ENCODE results near the gene RSL1D1.
"Not testable (repeated sequence)": the region's sequence is repeated elsewhere in the genome, so short reads cannot be mapped to it uniquely, and the experiment has no call there.

The RSL1D1 gene

DNA sequence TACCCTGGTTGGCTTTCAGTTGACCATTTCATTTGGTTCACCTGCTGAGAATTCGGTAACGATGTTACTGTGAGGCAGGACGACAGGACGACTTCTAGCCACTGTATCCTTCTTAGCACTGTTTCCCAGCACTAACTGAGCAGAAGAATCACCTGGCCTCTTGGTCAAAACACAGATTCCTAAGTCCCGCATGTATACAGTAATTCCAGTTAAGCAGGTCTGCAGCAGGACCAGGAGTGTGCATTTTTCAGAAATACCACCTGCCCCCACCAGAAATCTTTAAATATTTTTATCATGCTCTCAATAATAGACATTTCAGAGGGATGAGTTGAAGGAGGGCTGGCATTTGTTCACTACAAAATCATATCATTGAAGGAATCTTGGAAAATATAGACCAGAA is 22.6 kb downstream of the RSL1D1 start:
- TF ChIP-seq, protein P1, sequence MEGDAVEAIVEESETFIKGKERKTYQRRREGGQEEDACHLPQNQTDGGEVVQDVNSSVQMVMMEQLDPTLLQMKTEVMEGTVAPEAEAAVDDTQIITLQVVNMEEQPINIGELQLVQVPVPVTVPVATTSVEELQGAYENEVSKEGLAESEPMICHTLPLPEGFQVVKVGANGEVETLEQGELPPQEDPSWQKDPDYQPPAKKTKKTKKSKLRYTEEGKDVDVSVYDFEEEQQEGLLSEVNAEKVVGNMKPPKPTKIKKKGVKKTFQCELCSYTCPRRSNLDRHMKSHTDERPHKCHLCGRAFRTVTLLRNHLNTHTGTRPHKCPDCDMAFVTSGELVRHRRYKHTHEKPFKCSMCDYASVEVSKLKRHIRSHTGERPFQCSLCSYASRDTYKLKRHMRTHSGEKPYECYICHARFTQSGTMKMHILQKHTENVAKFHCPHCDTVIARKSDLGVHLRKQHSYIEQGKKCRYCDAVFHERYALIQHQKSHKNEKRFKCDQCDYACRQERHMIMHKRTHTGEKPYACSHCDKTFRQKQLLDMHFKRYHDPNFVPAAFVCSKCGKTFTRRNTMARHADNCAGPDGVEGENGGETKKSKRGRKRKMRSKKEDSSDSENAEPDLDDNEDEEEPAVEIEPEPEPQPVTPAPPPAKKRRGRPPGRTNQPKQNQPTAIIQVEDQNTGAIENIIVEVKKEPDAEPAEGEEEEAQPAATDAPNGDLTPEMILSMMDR (IDR thresholded peaks at IDR 0.05; ENCODE audit: extremely low read depth, missing control alignments) = no peak
- DNase-seq (ENCODE audit: low spot score) = no peak

DNA sequence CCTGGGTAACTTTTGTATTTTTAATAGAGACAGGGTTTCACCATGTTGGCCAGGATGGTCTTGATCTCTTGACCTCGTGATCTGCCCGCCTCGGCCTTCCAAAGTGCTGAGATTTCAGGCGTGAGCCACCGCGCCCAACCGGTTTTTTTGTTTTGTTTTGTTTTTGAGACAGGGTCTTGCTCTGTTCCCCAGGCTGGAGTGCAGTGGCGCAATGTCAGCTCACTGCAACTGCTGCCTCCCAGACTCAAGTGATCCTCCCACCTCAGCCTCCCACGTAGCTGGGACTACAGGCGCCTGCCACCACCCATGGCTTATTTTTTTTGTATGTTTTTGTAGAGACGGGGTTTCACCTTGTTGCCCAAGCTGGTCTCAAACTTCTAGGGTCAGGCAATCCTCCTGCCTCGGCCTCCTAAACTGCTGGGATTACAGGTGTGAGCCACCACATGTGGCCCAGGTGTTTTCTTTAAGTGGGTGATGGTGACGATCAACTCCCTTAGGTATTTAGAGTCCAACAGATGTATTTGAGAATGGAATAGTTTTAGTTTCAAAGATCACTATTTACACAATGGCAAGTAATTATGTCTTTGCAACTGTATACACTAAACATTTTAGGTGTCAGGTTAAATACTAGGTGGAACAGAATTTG is 25.7 kb downstream of the RSL1D1 start:
- not testable (repeated sequence) for DNase-seq (ENCODE audit: low spot score)

DNA sequence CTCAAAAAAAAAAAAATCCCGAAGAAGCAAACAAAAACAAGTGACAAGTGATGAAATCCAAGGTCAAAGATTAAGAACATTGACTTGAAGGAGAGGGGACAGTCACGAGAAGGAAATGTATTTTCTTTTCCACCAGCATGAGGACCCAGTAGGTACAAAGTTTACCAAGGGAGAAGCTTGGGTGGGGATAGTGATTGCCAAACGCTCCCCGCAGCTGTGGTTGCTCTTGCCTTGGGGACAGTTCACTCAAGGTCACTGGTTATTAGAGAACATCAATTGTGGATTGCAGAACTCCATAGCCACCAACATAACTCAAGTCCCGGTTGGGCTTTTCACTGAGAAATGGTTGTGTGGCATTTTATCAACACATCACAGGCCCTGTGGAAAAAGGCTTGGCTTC is 27.0 kb downstream of the RSL1D1 start:
- TF ChIP-seq, protein P1 (IDR thresholded peaks at IDR 0.05; ENCODE audit: extremely low read depth, missing control alignments) = no peak
- DNase-seq (ENCODE audit: low spot score) = no peak

DNA sequence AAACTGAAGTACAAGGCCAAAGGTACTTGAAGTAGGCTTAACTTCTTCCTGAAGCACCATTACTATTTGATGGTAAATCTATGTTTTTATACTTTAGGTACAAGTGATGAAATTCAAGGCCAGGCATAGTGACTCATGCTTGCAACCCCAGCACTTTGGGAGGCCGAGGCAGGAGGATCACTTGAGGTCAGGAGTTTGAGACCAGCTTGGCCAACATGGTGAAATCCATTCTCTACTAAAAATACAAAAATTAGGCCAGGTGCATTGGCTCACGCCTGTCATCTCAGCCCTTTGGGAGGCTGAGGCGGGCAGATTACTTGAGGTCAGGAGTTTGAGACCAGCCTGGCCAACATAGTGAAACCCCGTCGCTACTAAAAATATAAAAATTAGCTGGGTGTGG is 27.7 kb downstream of the RSL1D1 start:
- not testable (repeated sequence) for DNase-seq (ENCODE audit: low spot score)

DNA sequence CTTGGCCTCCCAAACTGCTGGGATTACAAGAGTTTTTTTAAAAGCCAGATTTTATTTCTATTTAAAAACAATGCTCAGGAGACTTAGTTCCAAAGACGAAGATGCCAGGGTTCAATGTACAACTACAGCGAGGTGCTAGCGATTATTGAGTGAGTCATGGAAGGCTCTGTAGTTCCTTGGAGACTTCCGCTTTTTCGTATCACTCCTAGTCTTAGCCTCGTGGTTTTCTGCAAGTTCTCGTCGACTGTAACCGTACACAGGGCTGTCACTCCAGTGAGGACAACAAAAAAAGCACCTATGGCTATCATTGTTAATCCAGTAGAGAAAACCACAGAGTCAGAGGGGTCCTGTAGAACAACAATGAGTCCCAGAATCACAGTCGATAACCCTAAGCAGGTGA is 31.5 kb downstream of the RSL1D1 start:
- DNase-seq (ENCODE audit: low spot score) = no peak
- TF ChIP-seq, protein P1 (IDR thresholded peaks at IDR 0.05; ENCODE audit: extremely low read depth, missing control alignments) = no peak

DNA sequence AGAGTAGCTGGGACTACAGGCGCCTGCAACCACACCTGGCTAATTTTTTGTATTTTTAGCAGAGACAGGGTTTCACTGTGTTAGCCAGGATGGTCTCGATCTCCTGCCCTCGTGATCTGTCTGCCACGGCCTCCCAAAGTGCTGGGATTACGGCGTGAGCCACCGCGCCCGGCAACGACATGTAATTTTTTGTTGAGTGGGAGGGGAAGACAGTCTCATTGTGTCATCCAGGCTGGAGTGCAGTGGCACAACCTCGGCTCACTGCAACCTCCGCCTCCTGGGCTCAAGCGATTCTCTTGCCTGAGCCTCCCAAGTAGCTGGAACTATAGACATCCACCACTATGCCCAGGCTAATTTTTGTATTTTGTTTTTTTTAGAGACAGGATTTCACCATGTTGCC is 32.4 kb downstream of the RSL1D1 start:
- not testable (repeated sequence) for DNase-seq (ENCODE audit: low spot score)

DNA sequence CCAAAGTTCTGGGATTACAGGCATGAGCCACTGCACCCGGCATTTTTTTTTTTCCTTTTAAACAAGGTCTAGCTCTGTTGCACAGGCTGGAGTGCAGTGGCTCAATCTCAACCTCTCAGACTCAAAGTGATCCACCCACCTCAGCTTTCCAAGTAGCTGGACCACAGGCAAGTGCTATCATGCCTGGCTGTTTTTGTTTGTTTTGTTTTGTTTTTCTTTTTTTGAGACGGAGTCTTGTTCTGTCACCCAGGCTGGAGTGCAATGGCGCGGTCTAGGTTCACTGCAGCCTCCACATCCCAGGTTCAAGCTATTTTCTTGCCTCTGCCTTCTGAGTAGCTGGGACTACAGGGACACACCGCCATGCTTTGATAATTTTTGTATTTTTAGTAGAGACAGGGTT is 35.2 kb downstream of the RSL1D1 start:
- TF ChIP-seq, protein P1 (IDR thresholded peaks at IDR 0.05; ENCODE audit: extremely low read depth, missing control alignments) = no peak
- DNase-seq (ENCODE audit: low spot score) = no peak

DNA sequence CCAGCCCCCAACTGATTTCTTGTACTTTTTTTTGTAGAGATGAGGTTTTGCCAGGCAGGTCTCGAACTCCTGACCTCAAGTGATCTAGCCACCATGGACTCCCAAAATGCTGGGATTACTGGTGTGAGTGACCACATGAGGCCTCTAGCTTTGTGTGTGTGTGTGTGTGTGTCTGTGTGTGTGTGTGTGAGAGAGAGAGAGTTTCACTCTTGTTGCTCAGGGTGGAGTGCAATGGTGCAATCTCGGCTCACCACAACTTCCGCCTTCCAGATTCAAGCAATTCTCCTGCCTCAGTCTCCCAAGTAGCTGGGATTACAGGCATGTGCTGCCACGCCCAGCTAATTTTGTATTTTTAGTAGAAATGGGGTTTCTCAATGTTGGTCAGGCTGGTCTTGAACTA is 36.5 kb downstream of the RSL1D1 start:
- DNase-seq (ENCODE audit: low spot score) = not testable (repeated sequence)

DNA sequence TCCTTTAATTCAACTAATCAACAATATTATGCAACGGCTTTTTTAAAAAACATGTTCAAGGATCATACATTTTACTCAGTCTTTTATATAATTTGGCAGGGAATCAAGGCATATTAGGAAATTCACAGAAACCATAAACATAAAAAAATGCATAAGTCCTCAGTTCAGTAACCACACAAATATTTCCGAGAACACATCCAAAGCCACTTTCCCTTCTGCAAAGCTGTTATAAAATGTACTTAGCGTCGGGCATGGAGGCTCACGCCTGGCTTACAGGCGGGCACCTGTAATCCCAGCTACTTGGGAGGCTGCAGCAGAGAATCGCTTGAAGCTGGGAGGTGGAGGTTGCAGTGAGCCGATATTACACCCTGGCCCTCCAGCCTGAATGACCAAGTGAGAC is 44.6 kb downstream of the RSL1D1 start:
- TF ChIP-seq, protein P1 (IDR thresholded peaks at IDR 0.05; ENCODE audit: extremely low read depth, missing control alignments) = no peak
- no peak for DNase-seq (ENCODE audit: low spot score)

DNA sequence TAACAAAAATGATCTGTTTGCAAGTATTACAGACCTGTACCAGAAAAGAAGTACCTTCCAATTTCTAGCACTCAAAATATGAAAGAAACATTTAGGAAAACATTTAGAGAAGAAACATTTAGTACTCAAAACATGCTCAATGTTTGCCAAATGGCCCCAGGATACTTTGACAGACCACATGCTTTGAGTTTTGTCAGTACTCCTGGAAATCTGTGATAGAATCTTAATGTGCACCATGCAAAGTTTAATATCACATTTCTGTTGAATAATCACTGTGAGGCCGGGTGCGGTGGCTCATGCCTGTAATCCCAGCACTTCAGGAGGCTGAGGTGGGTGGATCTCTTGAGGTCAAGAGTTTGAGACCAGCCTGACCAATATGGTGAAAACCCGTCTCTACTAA is 45.8 kb downstream of the RSL1D1 start:
- TF ChIP-seq, protein P1 (IDR thresholded peaks at IDR 0.05; ENCODE audit: extremely low read depth, missing control alignments) = no peak

More for the DNA sequence above, 45.8 kb downstream of the RSL1D1 start:
- DNase-seq (ENCODE audit: low spot score) = no peak

Data from GM20000 (cell line).